GM12878 (cell line): Measurements from ENCODE around the gene SLC2A8. TPM values are rescaled to one million over a fixed set of nuclear protein-coding genes. Genes with fewer than 3 reads are reported as not detected.
A peak's percentile ranks its signal among the peaks of the same experiment; 100 is the strongest.

ENCODE experiments used
- ATAC-seq: fragments of 200-7000 bp; cut with Tn5 transposase; 3 replicates; pipeline ENCODE4 v1.9.1; 2020; ENCODE audit warnings: mild to moderate bottlenecking, moderate library complexity
- BruUV-seq: library from RNA; stranded (reverse); fragments of 400-500 nt; replicated peaks from 2 replicates; lab custom pipeline; 2021; lab: Mats Ljungman, UMichigan
- CTCF ChIA-PET: fragments of 300-600 bp; sonication (Branson Sonifier 250); formaldehyde crosslinking; extraction: SDS; loops from one replicate; lab custom pipeline; 2021; ENCODE audit warnings: inconsistent platforms; lab: Yijun Ruan, JAX
- POLR2A ChIA-PET: fragments of 350-600 bp; formaldehyde crosslinking; extraction: SDS; loops from one replicate; lab custom pipeline; 2021; ENCODE audit warnings: inconsistent platforms; lab: Charles Lee
- RAD21 ChIA-PET: fragments of 300-600 bp; sonication (Branson Sonifier 250); formaldehyde crosslinking; loops from one replicate; lab custom pipeline; 2023; ENCODE audit warnings: antibody characterized with exemption; ENCODE audit not compliant: unreplicated experiment; lab: Charles Lee
- SMC1A ChIA-PET: fragments of 300-600 bp; sonication (Branson Sonifier 250); formaldehyde crosslinking; loops from one replicate; lab custom pipeline; 2023; ENCODE audit not compliant: unreplicated experiment, uncharacterized antibody; lab: Charles Lee
- DNase-seq: peaks from one replicate; pipeline ENCODE4 v3.0.0-alpha.2; 2011; ENCODE audit warnings: low read depth, low spot score
- FAIRE-seq: peaks from 3 replicates; lab custom pipeline; 2011; peaks lifted over from hg19 to GRCh38; lab: Jason Lieb, UNC
- H2AFZ ChIP-seq: 2 replicates; pipeline ENCODE4 v1.6.0; 2011; ENCODE audit warnings: low read depth, low read length, control low read depth; ENCODE audit not compliant: control insufficient read depth
- H3K27ac ChIP-seq: 2 replicates; pipeline ENCODE4 v1.5.1; 2011; ENCODE audit warnings: control low read depth; ENCODE audit not compliant: control insufficient read depth, insufficient read depth
- H3K27me3 ChIP-seq, 2 experiments: replicated peaks in 1 of 2; 2 replicates each; pipeline versions ENCODE4 v1.6.0 to v1.6.1; 2011; ENCODE audit warnings: low read length in 1 of 2; ENCODE audit not compliant: control insufficient read depth in 2 of 2, insufficient read depth in 2 of 2
- H3K36me3 ChIP-seq, 2 experiments: 2 replicates each; pipeline ENCODE4 v1.5.1; 2011; ENCODE audit warnings: low read length in 1 of 2; ENCODE audit not compliant: control insufficient read depth in 2 of 2, insufficient read depth in 2 of 2
- H3K4me1 ChIP-seq: 2 replicates; pipeline ENCODE4 v1.6.1; 2011; ENCODE audit warnings: mild to moderate bottlenecking, low read length, moderate library complexity, mixed read lengths; ENCODE audit not compliant: control insufficient read depth, insufficient read depth
- H3K4me2 ChIP-seq: 2 replicates; pipeline ENCODE4 v1.6.0; 2011; ENCODE audit warnings: control low read depth; ENCODE audit not compliant: control insufficient read depth, insufficient read depth
- H3K4me3 ChIP-seq: fragments of 200-600 bp; sonication (generic); 2 replicates; pipeline ENCODE4 v1.5.1; 2016
- H3K79me2 ChIP-seq: 2 replicates; pipeline ENCODE4 v1.6.0; 2011; ENCODE audit warnings: low read length; ENCODE audit not compliant: control insufficient read depth, insufficient read depth
- H3K9ac ChIP-seq: 2 replicates; pipeline ENCODE4 v1.8.0; 2011; ENCODE audit warnings: low read length, control low read depth, mixed read lengths; ENCODE audit not compliant: control insufficient read depth, insufficient read depth
- H3K9me3 ChIP-seq: replicated peaks from 3 replicates; pipeline ENCODE4 v1.5.1; 2011; ENCODE audit warnings: mild to moderate bottlenecking, low read length; ENCODE audit not compliant: control insufficient read depth, insufficient read depth
- H4K20me1 ChIP-seq: 2 replicates; pipeline ENCODE4 v1.6.0; 2011; ENCODE audit not compliant: control insufficient read depth, insufficient read depth
- CREB1 ChIP-seq: IDR thresholded peaks from 2 replicates; pipeline ENCODE4 v1.6.1; 2012; ENCODE audit warnings: low read depth, mild to moderate bottlenecking, inconsistent platforms
- CUX1 ChIP-seq: IDR thresholded peaks from 2 replicates; pipeline ENCODE4 v1.6.1; 2012; ENCODE audit warnings: improper control_type of control experiment, low read depth, low read length; ENCODE audit not compliant: insufficient replicate concordance
- E4F1 ChIP-seq: fragments of 450-650 bp; IDR thresholded peaks from 2 replicates; pipeline ENCODE4 v1.6.1; 2018; ENCODE audit warnings: borderline replicate concordance, mild to moderate bottlenecking; ENCODE audit not compliant: partially characterized antibody
- ESRRA ChIP-seq: IDR thresholded peaks from 2 replicates; pipeline ENCODE4 v1.6.1; 2012; ENCODE audit warnings: mild to moderate bottlenecking, low read length, improper control_type of control experiment
- ETV6 ChIP-seq, 2 experiments: fragments of 450-650 bp in 1 of 2; IDR thresholded peaks in 1 of 2; conservative IDR thresholded peaks in 1 of 2; 2 replicates each; pipeline ENCODE4 v1.6.1; 2014; ENCODE audit warnings: antibody characterized with exemption in 1 of 2, borderline replicate concordance in 1 of 2, low read depth in 1 of 2, mild to moderate bottlenecking in 1 of 2, moderate library complexity in 1 of 2
- NFIC ChIP-seq: IDR thresholded peaks from 2 replicates; pipeline ENCODE4 v1.6.1; 2012; ENCODE audit warnings: low read depth, mild to moderate bottlenecking, inconsistent platforms, low read length, moderate library complexity
- PKNOX1 ChIP-seq: fragments of 450-650 bp; IDR thresholded peaks from 2 replicates; pipeline ENCODE4 v1.6.1; 2016; ENCODE audit warnings: mild to moderate bottlenecking
- TARDBP ChIP-seq: IDR thresholded peaks from 2 replicates; pipeline ENCODE4 v1.6.1; 2016; ENCODE audit warnings: borderline replicate concordance
- WGBS: methylation state at CpG from one replicate; pipeline ENCODE4 v1.1.6; 2016; ENCODE audit warnings: low lambda C conversion rate; ENCODE audit not compliant: insufficient replicate concordance, insufficient coverage; ENCODE audit errors: missing lambda C conversion rate; 5-methylcytosine and 5-hydroxymethylcytosine counted together
- in situ Hi-C: fragments of 300-500 bp; cut with MboI; formaldehyde crosslinking; loops from 9 replicates; pipeline ENCODE4 v1.14.3; 2018; ENCODE audit warnings: mixed read lengths
- intact Hi-C: fragments of 100-400 bp; cut with micrococcal nuclease; formaldehyde crosslinking; loops from one replicate; pipeline ENCODE4 v1.14.2; 2022; ENCODE audit not compliant: unreplicated experiment
- polyA plus RNA-seq, 11 experiments: library from polyadenylated mRNA; depleted of rRNA in 4 of 11; unstranded in 6 of 11; stranded (reverse) in 5 of 11; fragments of >200 nt; fragmentation: Nextera tagmentation in 4 of 11; fragmentation: Illumina TruSeq in 1 of 11; extraction: Ambion mirVana in 4 of 11; extraction: Trizol in 1 of 11; gene quantifications; 1 replicate in 1 of 11; 2 replicates in 10 of 11; pipeline versions ENCODE4 v1.2.1 to v1.2.3, GENCODE V29; 2011 to 2016; ENCODE audit warnings: inconsistent platforms in 2 of 11, missing spikeins in 2 of 11, low read depth in 1 of 11
- total RNA-seq, 4 experiments: library from RNA; depleted of rRNA in 3 of 4; stranded (reverse); fragments of >200 nt in 3 of 4; fragmentation: Illumina TruSeq in 1 of 4; extraction: Trizol in 1 of 4; gene quantifications; 2 replicates each; pipeline versions ENCODE4 v1.2.1 to v1.2.3, GENCODE V29; 2013 to 2021

SLC2A8 gene
- total and polyA plus RNA-seq, 10 of the 15 experiments (the other 5 are each of a cell fraction or from before 2014, with no cell fraction given): 0.31 to 22.7 (median 10.0) TPM

GRCh38 chr9:127423476-127423933 lies 26.5 kb downstream of the SLC2A8 start:
- Histone ChIP-seq H2AFZ (peak overlapping the region; percentile 99), H3K9me3 (no peaks in the 10 kb centered on the region), H3K4me3 (peak overlapping the region; percentile 90), H3K4me1 (peaks cover 13% of the 10 kb centered on the region), H3K27ac (peak overlapping the region; percentile 88), H3K27me3 (no peaks in the 10 kb centered on the region), H3K9ac (peak overlapping the region; percentile 99), H4K20me1 (no peaks in the 10 kb centered on the region), H3K79me2 (peaks cover 44% of the 10 kb centered on the region), H3K4me2 (peak overlapping the region; percentile 92), H3K36me3 (no peaks in the 10 kb centered on the region; a peak in 1 of 4 replicates)
- RAD21 ChIA-PET: interaction anchor here (1.2 kb wide), 3 partner anchors 25 to 34 kb away, joined by 3 read pairs; no protein-coding TSS in a partner anchor
- ATAC-seq (no peak; the same call in 2 of the 3 replicates), FAIRE-seq (peak; percentile 23), DNase-seq (no peak)
- POLR2A ChIA-PET: interaction anchor here (1.2 to 2.8 kb wide), 2 partner anchors 27 kb away, joined by 5 to 26 read pairs; partner anchors contain the start of genes LRSAM1, RPL12 and SLC2A8
- SMC1A ChIA-PET: interaction anchor here (0.7 to 2.0 kb wide), 5 partner anchors 27 to 483 kb away, joined by 3 to 7 read pairs (median 4); partner anchors contain the start of gene SLC2A8
- intact Hi-C loops (loop anchor here (5.0 to 10.0 kb wide), 2 partner anchors 111 to 479 kb away; no protein-coding TSS in a partner anchor), in situ Hi-C loops (no loop called here)
- CTCF ChIA-PET: interaction anchor here (0.6 to 1.9 kb wide), 6 partner anchors 25 to 311 kb away, joined by 3 to 6 read pairs (median 4); partner anchors contain the start of genes LRSAM1, RPL12 and SLC2A8
- no peak for TF ChIP-seq CUX1
- TF ChIP-seq ETV6 (conservative IDR thresholded peaks at IDR 0.05 in 1 of 2, IDR thresholded peaks at IDR 0.05 in 1 of 2; ENCODE audit: borderline replicate concordance in 1 of 2, low read depth in 1 of 2): no peak
- no peak for TF ChIP-seq ESRRA
- TF ChIP-seq TARDBP: 0 out of 2 replicates have a peak, but pooled peaks have one; percentile 3
- no peak for TF ChIP-seq E4F1
- peak; percentile 67 for TF ChIP-seq PKNOX1
- peak; percentile 36; the same call in 1 of the 2 replicates for TF ChIP-seq NFIC
- no peak for TF ChIP-seq CREB1
- WGBS: 2% methylated on average over 9 of the region's 9 CpGs
- BruUV-seq: TSS peak; percentile 92
